Measurements from ENCODE around the gene TXNDC2. TPM values are rescaled to one million over a fixed set of nuclear protein-coding genes. Genes with fewer than 3 reads are reported as not detected.

The TXNDC2 gene
- total RNA-seq, 1 donor from 2014 or later: not detected

GRCh38 chr18:9914584-9915290 lies 29.0 kb downstream of the TXNDC2 start:
- H3K4me3 ChIP-seq: peak overlapping the region; percentile 96 to 97
- TF ChIP-seq CTCF (IDR thresholded peaks at IDR 0.05): no peak
- H3K9me3 ChIP-seq: no peaks in the 10 kb centered on the region
- DNase-seq (ENCODE audit: low spot score in 2 of 2): peak; percentile 29 to 90
- no peaks in the 10 kb centered on the region for H3K36me3 ChIP-seq
- H3K27me3 ChIP-seq: no peaks in the 10 kb centered on the region
- intact Hi-C loops (cut with DNase I): loop anchor here (1.0 to 10.0 kb wide), 8 partner anchors 82 to 810 kb away; partner anchors contain the start of genes ANKRD12, NDUFV2, PPP4R1 and RAB31
- peak overlapping the region; percentile 99 to 100 for H3K27ac ChIP-seq
- H3K4me1 ChIP-seq: peaks cover 9 to 30% of the 10 kb centered on the region in 2 donors

GRCh38 chr18:9915291-9916076 lies 29.7 kb downstream of the TXNDC2 start:
- TF ChIP-seq CTCF (IDR thresholded peaks at IDR 0.05): no peak
- Histone ChIP-seq H3K27ac (peak overlapping the region; percentile 99 to 100), H3K36me3 (no peaks in the 10 kb centered on the region), H3K4me1 (peaks cover 9 to 37% of the 10 kb centered on the region in 2 donors), H3K4me3 (peak overlapping the region; percentile 96 to 97), H3K27me3 (no peaks in the 10 kb centered on the region), H3K9me3 (no peaks in the 10 kb centered on the region)
- intact Hi-C loops (cut with DNase I): loop anchor here (2.0 to 10.0 kb wide), 5 partner anchors 113 to 811 kb away; partner anchors contain the start of genes ANKRD12, NDUFV2, RAB31 and TWSG1
- DNase-seq (ENCODE audit: low spot score in 2 of 2): no peak

GRCh38 chr18:9916077-9916639 lies 30.4 kb downstream of the TXNDC2 start:
- peaks cover 9 to 42% of the 10 kb centered on the region in 2 donors for H3K4me1 ChIP-seq
- H3K4me3 ChIP-seq: peak overlapping the region; percentile 96 to 97
- intact Hi-C loops (cut with DNase I): loop anchor here (10.0 kb wide), 3 partner anchors 581 to 811 kb away; partner anchors contain the start of genes ANKRD12, NDUFV2 and TWSG1
- no peak for TF ChIP-seq CTCF (IDR thresholded peaks at IDR 0.05)
- no peaks in the 10 kb centered on the region for H3K36me3 ChIP-seq
- no peaks in the 10 kb centered on the region for H3K9me3 ChIP-seq
- peak overlapping the region; percentile 99 to 100 for H3K27ac ChIP-seq
- no peaks in the 10 kb centered on the region for H3K27me3 ChIP-seq
- DNase-seq (ENCODE audit: low spot score in 2 of 2): no peak

GRCh38 chr18:9916808-9917207 lies 31.0 kb downstream of the TXNDC2 start:
- no peaks in the 10 kb centered on the region for H3K36me3 ChIP-seq
- no peak for DNase-seq (ENCODE audit: low spot score in 2 of 2)
- intact Hi-C loops (cut with DNase I): loop anchor here (10.0 kb wide), 3 partner anchors 582 to 812 kb away; partner anchors contain the start of genes ANKRD12, NDUFV2 and TWSG1
- H3K27ac ChIP-seq: peak overlapping the region; percentile 99 to 100
- no peaks in the 10 kb centered on the region for H3K9me3 ChIP-seq
- H3K4me1 ChIP-seq: peaks cover 9 to 42% of the 10 kb centered on the region in 2 donors
- TF ChIP-seq CTCF (IDR thresholded peaks at IDR 0.05): no peak
- H3K27me3 ChIP-seq: no peaks in the 10 kb centered on the region
- H3K4me3 ChIP-seq: peak overlapping the region; percentile 96 to 97

GRCh38 chr18:9918016-9918680 lies 32.4 kb downstream of the TXNDC2 start:
- Histone ChIP-seq H3K27ac (peak overlapping the region in 1 of 2 donors; percentile 99), H3K4me3 (peak overlapping the region; percentile 39 to 97), H3K4me1 (peaks cover 9 to 47% of the 10 kb centered on the region in 2 donors), H3K27me3 (no peaks in the 10 kb centered on the region), H3K9me3 (no peaks in the 10 kb centered on the region), H3K36me3 (no peaks in the 10 kb centered on the region)
- intact Hi-C loops (cut with DNase I): loop anchor here (10.0 kb wide), 3 partner anchors 583 to 813 kb away; partner anchors contain the start of genes ANKRD12, NDUFV2 and TWSG1
- no peak for DNase-seq (ENCODE audit: low spot score in 2 of 2)
- TF ChIP-seq CTCF (IDR thresholded peaks at IDR 0.05): no peak

Measured in ascending aorta (tissue), 2 donors.